K562 (cell line): ENCODE data around the gene ZNF613. TPM values are rescaled to one million over a fixed set of nuclear protein-coding genes. Genes with fewer than 3 reads are reported as not detected.

ENCODE experiments used
- ARID1B ChIP-seq: fragments of 450-650 bp; IDR thresholded peaks from 2 replicates; pipeline ENCODE4 v1.6.1; 2016; ENCODE audit warnings: antibody characterized with exemption, mild to moderate bottlenecking, inconsistent platforms
- BACH1 ChIP-seq: fragments of 200-800 bp; sonication (Bioruptor generic); IDR thresholded peaks from 2 replicates; pipeline ENCODE4 v1.6.1; 2016; ENCODE audit warnings: missing genetic modification characterization, missing compliant biosample characterization
- CC2D1A ChIP-seq: fragments of 450-650 bp; IDR thresholded peaks from 2 replicates; pipeline ENCODE4 v1.6.1; 2017; ENCODE audit warnings: mild to moderate bottlenecking
- CCAR2 ChIP-seq: fragments of 200-400 bp; formaldehyde crosslinking; IDR thresholded peaks from 2 replicates; pipeline ENCODE4 v1.6.1; 2017; ENCODE audit warnings: mild to moderate bottlenecking, low read depth, low read length
- CHD2 ChIP-seq: IDR thresholded peaks from 2 replicates; pipeline ENCODE4 v1.6.1; 2011; ENCODE audit warnings: low read depth, low read length
- DDX20 ChIP-seq: fragments of 450-650 bp; IDR thresholded peaks from 2 replicates; pipeline ENCODE4 v1.6.1; 2016; ENCODE audit warnings: missing genetic modification characterization, low read depth, mild to moderate bottlenecking, missing compliant biosample characterization, moderate library complexity
- DPF2 ChIP-seq: fragments of 450-650 bp; IDR thresholded peaks from 2 replicates; pipeline ENCODE4 v1.6.1; 2016
- E4F1 ChIP-seq: fragments of 250-450 bp; sonication (Bioruptor Pico); IDR thresholded peaks from 2 replicates; pipeline ENCODE4 v1.5.0; 2021; ENCODE audit warnings: mild to moderate bottlenecking, borderline replicate concordance
- ELK1 ChIP-seq: sonication (generic); formaldehyde crosslinking; IDR thresholded peaks from 2 replicates; pipeline ENCODE4 v1.8.1; 2022; ENCODE audit warnings: missing genetic modification reagents
- ETV1 ChIP-seq: fragments of 450-650 bp; conservative IDR thresholded peaks from 2 replicates; pipeline ENCODE4 v1.6.1; 2016; ENCODE audit warnings: missing genetic modification characterization, control low read depth, low read depth, missing compliant biosample characterization
- FOXP1 ChIP-seq: sonication (generic); formaldehyde crosslinking; IDR thresholded peaks from 2 replicates; pipeline ENCODE4 v1.8.0; 2022; ENCODE audit warnings: mild to moderate bottlenecking, missing genetic modification reagents
- JUN ChIP-seq, 2 experiments: sonication (generic) in 1 of 2; formaldehyde crosslinking in 1 of 2; IDR thresholded peaks; 2 replicates each; pipeline versions ENCODE4 v1.6.1 to v1.8.0; 2012 to 2022; ENCODE audit warnings: borderline replicate concordance in 2 of 2, mild to moderate bottlenecking in 2 of 2, improper control_type of control experiment in 1 of 2, low read depth in 1 of 2, low read length in 1 of 2, missing genetic modification reagents in 1 of 2
- JUND ChIP-seq, 2 experiments: IDR thresholded peaks; 2 replicates in 1 of 2; 3 replicates in 1 of 2; pipeline ENCODE4 v1.6.1; 2011; ENCODE audit warnings: borderline replicate concordance in 2 of 2, low read depth in 2 of 2, low read length in 2 of 2, improper control_type of control experiment in 1 of 2, missing biosample characterization in 1 of 2, missing genetic modification characterization in 1 of 2, missing genetic modification reagents in 1 of 2
- MAZ ChIP-seq, 2 experiments: fragments of 450-650 bp in 1 of 2; sonication (generic) in 1 of 2; formaldehyde crosslinking; IDR thresholded peaks in 1 of 2; conservative IDR thresholded peaks in 1 of 2; 2 replicates each; pipeline versions ENCODE4 v1.4.0 to v1.5.0; 2020; ENCODE audit warnings: mild to moderate bottlenecking in 1 of 2, missing genetic modification reagents in 1 of 2
- PHF20 ChIP-seq: fragments of 450-650 bp; IDR thresholded peaks from 2 replicates; pipeline ENCODE4 v1.6.1; 2018; ENCODE audit not compliant: partially characterized antibody
- RHOXF2B ChIP-seq: fragments of 250-450 bp; sonication (Bioruptor Pico); conservative IDR thresholded peaks from 2 replicates; pipeline ENCODE4 v1.5.1; 2021
- SIN3B ChIP-seq: fragments of 450-650 bp; IDR thresholded peaks from 2 replicates; pipeline ENCODE4 v1.6.1; 2017; ENCODE audit warnings: low read depth, mild to moderate bottlenecking, moderate library complexity
- SMARCB1 ChIP-seq: IDR thresholded peaks from 2 replicates; pipeline ENCODE4 v1.6.1; 2011; ENCODE audit warnings: improper control_type of control experiment, low read depth; ENCODE audit not compliant: insufficient read length
- STAT5B ChIP-seq: fragments of 250-450 bp; sonication (Bioruptor Pico); IDR thresholded peaks from 2 replicates; pipeline ENCODE4 v1.8.0; 2021; ENCODE audit warnings: mild to moderate bottlenecking, inconsistent platforms
- U2AF1 ChIP-seq: fragments of 200-400 bp; formaldehyde crosslinking; optimal IDR thresholded peaks from 2 replicates; pipeline ENCODE3; 2017; ENCODE audit warnings: mild to moderate bottlenecking, low read depth, low read length, moderate library complexity
- YY1 ChIP-seq, 3 experiments: IDR thresholded peaks; 2 replicates each; pipeline ENCODE4 v1.6.1; 2011; ENCODE audit warnings: low read length in 2 of 3, mild to moderate bottlenecking in 2 of 3, moderate library complexity in 2 of 3, borderline replicate concordance in 1 of 3, control low read depth in 1 of 3, low read depth in 1 of 3; ENCODE audit not compliant: insufficient read depth in 3 of 3, insufficient replicate concordance in 2 of 3, control insufficient read depth in 1 of 3, insufficient read length in 1 of 3; ENCODE audit errors: extremely low read depth in 1 of 3
- ZNF263 ChIP-seq: sonication (generic); formaldehyde crosslinking; IDR thresholded peaks from 2 replicates; pipeline ENCODE4 v1.8.0; 2022; ENCODE audit warnings: mild to moderate bottlenecking, missing genetic modification reagents, borderline replicate concordance
- ZNF583 ChIP-seq: fragments of 250-450 bp; sonication (Bioruptor Pico); IDR thresholded peaks from 2 replicates; pipeline ENCODE4 v1.4.0; 2020
- polyA plus RNA-seq, 8 experiments: library from polyadenylated mRNA; depleted of rRNA in 4 of 8; stranded (reverse) in 5 of 8; unstranded in 3 of 8; fragments of >200 nt; fragmentation: Nextera tagmentation in 2 of 8; fragmentation: Illumina TruSeq in 1 of 8; extraction: Ambion mirVana in 2 of 8; extraction: Trizol in 1 of 8; gene quantifications; 2 replicates each; pipeline versions ENCODE4 v1.2.1 to v1.2.3, GENCODE V29; 2011 to 2014; ENCODE audit warnings: inconsistent platforms in 1 of 8, missing spikeins in 1 of 8
- total RNA-seq, 7 experiments: library from RNA; depleted of rRNA in 6 of 7; stranded (reverse); fragments of >200 nt in 6 of 7; fragmentation: Illumina TruSeq in 2 of 7; extraction: Trizol in 2 of 7; gene quantifications; 2 replicates each; pipeline versions ENCODE4 v1.2.1 to v1.2.3, GENCODE V29; 2011 to 2021; ENCODE audit warnings: low replicate concordance in 1 of 7

The ZNF613 gene
- total and polyA plus RNA-seq, 9 of the 15 experiments (the other 6 are each of a cell fraction or from before 2014, with no cell fraction given) = 2.1 to 4.5 (median 2.7) TPM

GRCh38 chr19:51904331-51905165 is 22.7 kb upstream of the ZNF613 start, which contains the start of gene ZNF649 (continued):
- peak in 1 of 2 experiments; percentile 30 for TF ChIP-seq MAZ (CRISPR knock-in tag; conservative IDR thresholded peaks at IDR 0.05 in 1 of 2, IDR thresholded peaks at IDR 0.05 in 1 of 2)
- TF ChIP-seq STAT5B (CRISPR knock-in tag) = no peak
- TF ChIP-seq DPF2 = peak; percentile 49
- no peak for TF ChIP-seq U2AF1
- TF ChIP-seq SMARCB1 = no peak
- TF ChIP-seq ZNF263 (CRISPR knock-in tag) = peak; percentile 20; the same call in 1 of the 2 replicates
- TF ChIP-seq CCAR2 = no peak
- no peak for TF ChIP-seq E4F1 (CRISPR knock-in tag)
- TF ChIP-seq ARID1B = peak; percentile 54
- TF ChIP-seq JUN (IDR thresholded peaks at IDR 0.05; ENCODE audit: borderline replicate concordance, low read depth, low read length) = peak; percentile 37; the same call in 1 of the 2 replicates
- no peak for TF ChIP-seq JUN (CRISPR knock-in tag; IDR thresholded peaks at IDR 0.05; ENCODE audit: borderline replicate concordance)
- no peak; the same call in 1 of the 2 replicates for TF ChIP-seq SIN3B
- TF ChIP-seq PHF20 = peak; percentile 61
- peak; percentile 100 for TF ChIP-seq YY1 (IDR thresholded peaks at IDR 0.05; ENCODE audit: borderline replicate concordance in 1 of 3, control insufficient read depth in 1 of 3, extremely low read depth in 1 of 3, insufficient read depth in 3 of 3, insufficient read length in 1 of 3, insufficient replicate concordance in 2 of 3, low read depth in 1 of 3, low read length in 2 of 3)
- TF ChIP-seq FOXP1 = 0 out of 2 replicates have a peak, but pooled peaks have one; percentile 32
- TF ChIP-seq CC2D1A = peak; percentile 47; the same call in 1 of the 2 replicates
- TF ChIP-seq DDX20 = 0 out of 2 replicates have a peak, but pooled peaks have one; percentile 53
- TF ChIP-seq RHOXF2B (CRISPR knock-in tag) = no peak
- TF ChIP-seq BACH1 (tag) = peak; percentile 80; the same call in 1 of the 2 replicates
- no peak for TF ChIP-seq CHD2
- TF ChIP-seq ZNF583 (CRISPR knock-in tag) = no peak
- no peak for TF ChIP-seq ELK1 (CRISPR knock-in tag)
- peak; percentile 38; the same call in 1 of the 2 replicates for TF ChIP-seq JUND (IDR thresholded peaks at IDR 0.05; ENCODE audit: borderline replicate concordance, low read depth, low read length)
- no peak; the same call in 2 of the 3 replicates for TF ChIP-seq JUND (tag; IDR thresholded peaks at IDR 0.05; ENCODE audit: borderline replicate concordance, low read depth, low read length)
- 0 out of 2 replicates have a peak, but pooled peaks have one; percentile 11 for TF ChIP-seq ETV1 (tag)
